GM18867 (cell line): ENCODE measurements around the gene MGAT3.
A peak's percentile ranks its signal among the peaks of the same experiment; 100 is the strongest.
"Not testable (repeated sequence)": the region's sequence is repeated elsewhere in the genome, so short reads cannot be mapped to it uniquely, and the experiment has no call there.

Experiments
- ATAC-seq: cut with Tn5 transposase; IDR thresholded peaks from one replicate; pipeline ENCODE4 v1.9.1; 2021; ENCODE audit warnings: mild to moderate bottlenecking, moderate library complexity; ENCODE audit not compliant: unreplicated experiment

MGAT3 gene

GRCh38 chr22:39508393-39508792 is 51.6 kb downstream of the MGAT3 start:
- ATAC-seq, result no peak

- ATAC-seq, result no peak
Observed at GRCh38 chr22:39510529-39511149, 53.8 kb downstream of the MGAT3 start.

- ATAC-seq, result no peak
Observed at GRCh38 chr22:39511226-39511625, 54.4 kb downstream of the MGAT3 start.

- no peak for ATAC-seq
Observed at GRCh38 chr22:39512026-39512425, 55.2 kb downstream of the MGAT3 start.

DNA sequence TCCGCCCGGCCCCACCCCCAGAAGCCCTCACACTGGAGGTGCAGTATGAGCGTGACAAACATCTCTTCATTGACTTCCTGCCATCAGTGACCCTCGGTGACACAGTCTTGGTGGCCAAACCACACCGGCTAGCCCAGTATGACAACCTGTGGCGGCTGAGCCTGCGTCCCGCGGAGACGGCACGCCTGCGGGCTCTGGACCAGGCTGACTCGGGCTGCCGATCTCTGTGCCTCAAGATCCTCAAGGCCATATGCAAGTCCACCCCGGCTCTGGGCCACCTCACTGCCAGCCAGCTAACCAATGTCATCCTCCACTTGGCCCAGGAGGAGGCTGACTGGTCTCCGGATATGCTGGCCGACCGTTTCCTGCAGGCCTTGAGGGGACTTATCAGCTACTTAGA is 57.0 kb downstream of the MGAT3 start:
- no peak for ATAC-seq

DNA sequence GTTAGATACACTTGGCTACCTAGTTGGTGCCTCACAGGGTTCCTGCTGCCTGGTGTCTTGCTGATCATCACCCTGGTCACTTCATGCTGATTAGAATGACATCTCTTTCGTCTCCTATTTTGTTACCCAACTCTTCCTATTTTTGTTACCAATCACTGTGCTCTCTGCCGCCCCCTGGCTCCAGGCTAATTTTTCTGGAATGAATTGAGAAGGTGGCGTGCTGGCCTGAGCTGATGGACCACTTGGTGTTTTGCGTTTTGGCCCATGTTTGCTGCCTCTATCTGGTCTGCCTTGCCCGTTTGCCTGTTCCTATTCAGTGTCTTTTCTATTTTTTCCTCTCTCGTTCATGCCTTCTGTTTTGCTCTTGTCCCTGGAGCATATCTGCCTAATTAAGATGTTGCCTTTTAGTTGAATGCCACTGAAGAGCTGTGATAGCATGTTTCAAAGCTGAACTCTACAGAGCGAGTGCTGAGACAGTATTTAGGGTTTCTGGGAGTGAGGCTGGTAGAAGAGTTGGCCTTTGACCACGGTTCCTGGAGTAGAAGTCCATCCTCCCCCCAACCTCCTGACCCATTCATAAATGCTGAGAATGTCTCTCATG is 57.7 kb downstream of the MGAT3 start:
- no peak for ATAC-seq

DNA sequence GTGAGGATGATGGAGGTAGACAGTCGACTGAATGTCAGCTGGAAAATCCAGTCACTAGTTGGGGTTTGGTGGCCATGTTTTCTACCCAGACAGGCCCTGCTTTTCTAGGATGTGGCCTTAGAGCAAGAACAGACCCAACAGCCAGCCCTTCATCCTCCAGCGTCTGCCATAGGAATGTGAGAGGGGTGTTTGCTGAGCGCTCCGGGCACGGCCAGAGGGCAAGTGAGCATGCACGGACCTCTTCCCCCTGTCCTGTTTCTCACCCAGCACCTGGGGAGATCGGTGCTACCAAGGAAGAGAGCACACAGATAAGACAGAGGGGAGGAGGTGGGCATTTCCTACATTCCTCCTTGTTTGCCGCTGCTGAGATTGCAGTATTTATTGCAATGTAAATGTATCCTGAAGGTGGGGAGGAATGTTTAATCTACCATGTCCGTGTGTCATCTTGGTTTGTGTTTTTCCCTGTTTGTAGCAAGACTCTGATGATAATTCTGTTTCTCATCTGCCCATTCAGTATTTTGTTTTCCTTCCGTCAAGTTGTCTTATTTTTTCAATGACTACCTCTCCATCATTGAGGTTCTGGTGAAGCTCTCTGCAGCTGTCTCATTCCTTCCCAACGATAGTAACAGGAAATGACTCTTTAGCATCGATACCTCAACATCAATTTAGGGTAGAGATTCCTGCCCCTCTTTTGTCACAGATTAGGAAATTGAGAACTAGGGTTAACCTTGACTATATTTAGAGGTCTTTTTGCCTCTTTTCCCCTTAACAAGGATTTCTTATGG is 58.6 kb downstream of the MGAT3 start:
- ATAC-seq, result no peak

DNA sequence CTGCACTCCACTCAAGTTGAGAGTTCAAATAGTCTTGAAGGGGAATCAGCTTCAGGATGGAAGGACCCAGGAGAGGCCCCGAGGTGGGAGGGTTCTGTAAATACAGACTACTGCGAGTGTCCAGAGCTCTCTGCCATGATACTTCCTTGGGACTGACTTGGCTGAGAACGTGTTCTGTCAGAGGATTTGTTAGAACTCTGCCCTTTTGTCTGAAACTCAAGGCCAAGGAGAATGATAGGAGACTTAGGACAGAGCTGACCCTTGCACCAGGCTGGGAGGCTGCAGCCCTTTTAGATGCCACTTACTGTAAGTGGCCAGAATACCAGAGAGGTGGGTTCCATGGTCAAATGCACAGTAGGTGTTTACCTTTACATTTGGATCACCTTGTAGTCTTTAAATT is 60.7 kb downstream of the MGAT3 start:
- ATAC-seq, result no peak

GRCh38 chr22:39518144-39518786 is 61.5 kb downstream of the MGAT3 start:
- ATAC-seq, result no peak

DNA sequence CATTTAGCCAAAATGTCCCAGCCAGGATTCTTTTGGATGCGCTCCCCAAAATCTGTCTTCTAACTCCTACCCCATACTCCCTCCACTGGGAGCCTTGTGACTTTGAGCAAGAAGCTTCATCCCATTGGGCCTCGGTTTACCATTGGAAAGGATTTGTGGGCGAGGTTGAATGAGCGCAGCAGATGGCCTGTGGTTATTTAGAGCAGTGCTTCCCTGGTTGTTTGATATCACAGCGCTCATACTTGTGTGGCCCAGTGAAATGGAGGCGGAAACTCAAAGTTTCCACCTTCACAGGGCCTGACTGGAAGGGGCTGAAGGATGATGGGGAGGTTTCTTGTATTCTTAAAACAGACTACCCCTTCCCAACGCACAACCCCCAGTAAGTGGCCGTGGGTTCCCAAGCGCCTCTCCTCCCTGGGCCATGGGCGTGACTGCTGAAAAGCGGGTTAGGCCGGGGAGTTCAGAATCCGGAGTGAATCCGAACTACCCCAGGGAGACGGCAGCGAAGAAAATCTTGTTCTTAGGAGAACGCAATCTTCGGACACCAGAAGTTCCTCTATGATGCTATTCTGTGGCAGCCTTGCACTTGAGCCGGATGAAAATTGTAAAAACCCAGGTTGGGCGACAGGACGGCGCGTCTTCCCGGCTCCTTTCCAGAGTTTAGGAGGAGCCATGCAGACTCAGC is 62.3 kb downstream of the MGAT3 start:
- ATAC-seq, result no peak

DNA sequence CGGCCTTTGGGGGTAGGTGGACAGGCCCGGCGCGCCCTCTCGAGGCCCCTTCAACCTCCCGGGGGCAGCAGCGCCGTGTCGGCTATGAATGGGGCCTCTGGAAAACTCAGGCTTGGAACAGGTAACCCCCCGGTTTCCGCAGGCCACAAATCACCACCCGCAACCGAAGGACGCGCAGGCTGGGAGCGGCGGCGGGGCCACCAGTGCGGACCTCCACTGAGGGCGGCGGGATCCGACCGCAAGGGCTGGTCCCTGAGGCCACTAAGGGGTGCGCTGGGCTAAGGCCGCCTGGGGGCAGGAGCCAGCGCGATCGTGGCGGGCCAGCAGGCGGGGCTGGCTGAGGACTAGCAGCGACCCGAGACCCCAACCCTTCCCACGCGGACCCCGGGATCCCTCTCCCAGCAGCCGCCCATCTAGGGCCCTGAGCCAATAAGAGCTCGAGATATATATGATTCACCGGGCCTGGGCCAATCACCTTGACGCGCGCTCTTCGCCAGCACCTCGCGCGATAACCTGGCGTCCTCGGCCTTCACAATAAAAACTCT is 62.9 kb downstream of the MGAT3 start:
- ATAC-seq, result peak; percentile 75

GRCh38 chr22:39520226-39521105 is 63.7 kb downstream of the MGAT3 start, which contains the start of gene ATF4:
Gene ATF4, plus strand, starts transcription at chr22:39520562. Its CDS starts 884 bp downstream, at chr22:39521446.
- ATAC-seq, result peak; percentile 45

DNA sequence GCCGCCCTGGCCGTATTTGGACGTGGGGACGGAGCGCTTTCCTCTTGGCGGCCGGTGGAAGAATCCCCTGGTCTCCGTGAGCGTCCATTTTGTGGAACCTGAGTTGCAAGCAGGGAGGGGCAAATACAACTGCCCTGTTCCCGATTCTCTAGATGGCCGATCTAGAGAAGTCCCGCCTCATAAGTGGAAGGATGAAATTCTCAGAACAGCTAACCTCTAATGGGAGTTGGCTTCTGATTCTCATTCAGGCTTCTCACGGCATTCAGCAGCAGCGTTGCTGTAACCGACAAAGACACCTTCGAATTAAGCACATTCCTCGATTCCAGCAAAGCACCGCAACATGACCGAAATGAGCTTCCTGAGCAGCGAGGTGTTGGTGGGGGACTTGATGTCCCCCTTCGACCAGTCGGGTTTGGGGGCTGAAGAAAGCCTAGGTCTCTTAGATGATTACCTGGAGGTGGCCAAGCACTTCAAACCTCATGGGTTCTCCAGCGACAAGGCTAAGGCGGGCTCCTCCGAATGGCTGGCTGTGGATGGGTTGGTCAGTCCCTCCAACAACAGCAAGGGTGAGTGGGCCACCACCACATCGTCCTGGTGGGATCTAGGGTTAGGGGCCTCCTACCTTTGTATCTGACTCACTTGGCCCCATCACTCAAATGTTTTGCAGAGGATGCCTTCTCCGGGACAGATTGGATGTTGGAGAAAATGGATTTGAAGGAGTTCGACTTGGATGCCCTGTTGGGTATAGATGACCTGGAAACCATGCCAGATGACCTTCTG is 64.5 kb downstream of the MGAT3 start:
- ATAC-seq, result not testable (repeated sequence)

- ATAC-seq, result not testable (repeated sequence)
Observed at GRCh38 chr22:39522091-39522490, 65.3 kb downstream of the MGAT3 start.

DNA sequence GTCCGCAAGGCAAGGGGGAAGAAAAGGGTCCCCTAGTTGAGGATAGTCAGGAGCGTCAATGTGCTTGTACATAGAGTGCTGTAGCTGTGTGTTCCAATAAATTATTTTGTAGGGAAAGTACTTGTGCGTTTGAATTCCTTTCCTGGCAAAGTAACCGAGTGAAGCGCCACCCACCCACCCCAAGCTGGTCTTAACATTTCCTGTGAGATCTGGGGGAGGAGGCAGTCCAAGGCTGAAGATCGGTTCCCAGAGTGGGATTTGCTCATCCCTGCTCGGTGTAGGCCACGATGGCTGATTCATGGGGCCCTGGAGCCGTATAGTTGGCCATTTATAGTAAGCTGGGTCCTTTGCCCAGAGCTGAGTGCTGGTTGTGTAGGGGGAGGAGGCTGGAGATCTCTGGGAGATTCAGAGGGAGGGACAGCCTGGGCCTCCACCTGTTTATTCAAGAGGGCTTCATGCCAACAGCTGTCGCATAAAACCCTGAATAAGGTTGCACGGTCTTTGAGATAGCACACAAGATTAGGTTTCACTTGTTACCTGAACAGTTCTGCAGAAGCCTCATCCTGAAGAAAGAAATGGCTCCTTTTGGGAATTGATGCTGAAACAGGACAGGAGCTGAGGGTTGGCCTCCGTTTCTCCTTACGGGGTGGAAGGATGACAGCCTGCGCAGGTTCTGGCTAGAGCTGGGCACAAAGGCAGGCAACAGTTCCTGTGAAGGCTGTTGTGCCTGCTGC is 65.9 kb downstream of the MGAT3 start:
- no peak for ATAC-seq

DNA sequence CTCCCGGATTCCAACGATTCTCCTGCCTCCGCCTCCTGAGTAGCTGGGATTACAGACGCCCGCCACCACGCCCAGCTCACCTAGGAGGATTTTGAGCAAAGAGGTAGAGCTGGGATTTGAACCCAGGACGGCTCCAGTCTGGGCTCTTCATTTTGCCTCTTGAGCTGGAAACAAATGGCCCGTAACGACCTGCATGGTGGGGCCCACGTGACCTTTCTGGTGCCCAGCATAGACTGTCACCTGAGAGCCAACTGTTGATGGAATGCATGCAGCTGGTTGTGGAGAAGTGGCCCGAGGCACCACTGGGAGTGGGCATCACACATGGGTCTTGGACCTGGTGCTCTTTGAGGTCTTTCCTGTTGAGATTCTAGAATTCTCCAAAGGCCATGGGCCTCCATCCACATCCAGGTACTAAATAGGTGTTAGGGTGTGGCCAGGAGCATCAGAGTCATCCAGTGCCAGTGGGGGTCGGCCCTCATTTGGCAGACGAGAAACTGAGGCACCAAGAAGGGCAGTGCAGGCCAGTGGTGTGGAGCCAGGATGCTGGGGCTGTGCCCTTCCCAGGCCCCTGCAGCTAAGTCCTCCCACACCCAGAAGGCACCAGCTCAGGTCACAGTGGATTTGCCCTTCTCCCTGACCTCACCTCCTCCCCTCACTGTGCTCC is 67.4 kb downstream of the MGAT3 start:
- ATAC-seq, result no peak

DNA sequence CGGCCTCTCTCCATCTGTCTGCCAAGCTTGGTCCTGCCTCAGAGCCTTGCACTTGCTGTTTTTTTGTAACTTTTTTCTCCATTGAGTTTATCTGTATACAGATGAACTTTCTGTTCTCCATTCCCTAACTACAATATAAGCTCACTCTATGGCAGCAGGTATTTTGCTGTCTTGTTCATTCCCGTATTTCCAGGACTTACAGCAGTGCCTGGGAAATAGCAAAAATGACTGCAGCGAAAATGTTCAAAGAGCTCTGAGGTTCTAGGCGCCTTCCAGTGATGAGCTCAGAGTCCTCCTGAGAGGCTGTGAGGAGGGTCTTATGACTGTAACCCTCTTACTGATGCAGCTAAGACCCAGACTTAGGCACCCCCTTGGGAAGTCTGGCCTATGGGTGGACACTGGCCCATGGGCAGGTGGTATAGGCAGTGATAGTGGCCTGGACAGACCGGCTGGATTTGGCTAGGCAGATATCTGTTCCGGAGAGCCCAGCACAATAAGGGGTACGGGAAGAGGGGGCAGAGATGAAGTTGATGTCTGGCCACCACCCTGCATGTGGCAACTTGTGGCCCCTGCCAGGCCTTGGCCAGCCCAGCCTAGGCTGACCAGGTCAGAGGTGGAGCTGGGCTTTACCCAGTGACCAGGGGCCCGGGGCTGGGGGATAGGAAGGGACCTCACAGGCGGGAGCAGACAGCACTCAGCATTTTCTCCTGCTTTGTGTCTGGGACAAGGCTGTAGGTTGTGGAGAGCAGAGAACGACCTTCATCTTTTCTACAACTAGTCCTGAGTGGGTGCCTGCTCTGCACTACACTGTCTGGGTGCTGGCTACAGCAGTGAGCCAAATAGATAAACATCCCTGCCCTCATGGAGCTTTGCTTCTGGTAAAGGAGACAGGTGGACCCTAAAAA is 68.2 kb downstream of the MGAT3 start:
- ATAC-seq, result no peak
